OCI-M2 (cell line): Measurements from ENCODE around the gene COPG2.
"Not testable (repeated sequence)": the region's sequence is repeated elsewhere in the genome, so short reads cannot be mapped to it uniquely, and the experiment has no call there.

Source experiments
- DNase-seq: peaks from one replicate; lab custom pipeline; 2025; ENCODE audit not compliant: unreplicated experiment; lab: John Stamatoyannopoulos, UW

Gene COPG2

GRCh38 chr7:130649004-130649790 is 19.4 kb downstream of the COPG2 start:
- no peak for DNase-seq

GRCh38 chr7:130648580-130648979 is 20.0 kb downstream of the COPG2 start:
- no peak for DNase-seq

- no peak for DNase-seq
These were observed 26.2 kb downstream of the COPG2 start for GRCh38 chr7:130642383-130642782.

GRCh38 chr7:130641497-130641896 is 27.1 kb downstream of the COPG2 start:
- DNase-seq, result no peak

GRCh38 chr7:130641040-130641439 is 27.5 kb downstream of the COPG2 start:
- DNase-seq, result no peak

- DNase-seq, result no peak
These were observed 29.2 kb downstream of the COPG2 start for GRCh38 chr7:130639388-130639787.

GRCh38 chr7:130632111-130632510 is 36.4 kb downstream of the COPG2 start:
- DNase-seq, result no peak

- DNase-seq, result no peak
These were observed 39.6 kb downstream of the COPG2 start for GRCh38 chr7:130628901-130629300.

- DNase-seq, result no peak
These were observed 40.8 kb downstream of the COPG2 start for GRCh38 chr7:130627775-130628174.

- DNase-seq, result no peak
These were observed 45.7 kb downstream of the COPG2 start for GRCh38 chr7:130622866-130623265.

GRCh38 chr7:130615583-130615982 is 53.0 kb downstream of the COPG2 start:
- DNase-seq, result no peak

GRCh38 chr7:130614449-130614848 is 54.1 kb downstream of the COPG2 start:
- DNase-seq, result no peak

GRCh38 chr7:130611218-130611617 is 57.3 kb downstream of the COPG2 start:
- DNase-seq, result no peak

GRCh38 chr7:130607066-130607465 is 61.5 kb downstream of the COPG2 start:
- DNase-seq, result not testable (repeated sequence)

GRCh38 chr7:130606161-130606560 is 62.4 kb downstream of the COPG2 start:
- DNase-seq, result no peak

GRCh38 chr7:130598056-130598455 is 70.5 kb downstream of the COPG2 start:
- no peak for DNase-seq

- no peak for DNase-seq
These were observed 72.6 kb downstream of the COPG2 start for GRCh38 chr7:130595986-130596385.

- no peak for DNase-seq
These were observed 75.5 kb downstream of the COPG2 start for GRCh38 chr7:130593033-130593432.

GRCh38 chr7:130591464-130591863 is 77.1 kb downstream of the COPG2 start:
- DNase-seq, result not testable (repeated sequence)

GRCh38 chr7:130585932-130586331 is 82.6 kb downstream of the COPG2 start:
- DNase-seq, result not testable (repeated sequence)

GRCh38 chr7:130575110-130575509 is 93.4 kb downstream of the COPG2 start:
- not testable (repeated sequence) for DNase-seq

- not testable (repeated sequence) for DNase-seq
These were observed 98.4 kb downstream of the COPG2 start for GRCh38 chr7:130570144-130570543.

- no peak for DNase-seq
These were observed 101.7 kb downstream of the COPG2 start for GRCh38 chr7:130566898-130567280.
